CD4-positive, CD25-positive, alpha-beta regulatory T cell (primary cell): Measurements from ENCODE around the gene COL5A2. TPM values are rescaled to one million over a fixed set of nuclear protein-coding genes. Genes with fewer than 3 reads are reported as not detected.

Source experiments
- ATAC-seq, 2 donors: fragments of 150-1000 bp; cut with Tn5 transposase; one replicate each; pipeline ENCODE4 v1.10.0; 2021; ENCODE audit warnings: low read depth in 2 of 2, moderate number of reproducible peaks in 2 of 2, moderate library complexity in 1 of 2
- DNase-seq, 3 donors: peaks; one replicate each; pipeline versions ENCODE4 v3.0.0 to v3.0.0-alpha.2; 2012 to 2022; ENCODE audit warnings: mixed read lengths in 1 of 3
- H3K27ac ChIP-seq: one replicate; pipeline ENCODE4 v1.7.0; 2013; ENCODE audit warnings: mild to moderate bottlenecking, low read length; ENCODE audit not compliant: insufficient read depth, poor library complexity, severe bottlenecking
- H3K27me3 ChIP-seq: one replicate; pipeline ENCODE4 v1.7.0; 2013; ENCODE audit warnings: low read length; ENCODE audit not compliant: control insufficient read depth, insufficient read depth
- H3K36me3 ChIP-seq: one replicate; pipeline ENCODE4 v1.7.0; 2013; ENCODE audit warnings: mild to moderate bottlenecking, low read length, moderate library complexity; ENCODE audit not compliant: control insufficient read depth, insufficient read depth
- H3K4me1 ChIP-seq: 2 replicates; pipeline ENCODE4 v1.7.0; 2013; ENCODE audit warnings: mild to moderate bottlenecking, low read length; ENCODE audit not compliant: insufficient read depth, control insufficient read depth, poor library complexity, severe bottlenecking
- H3K4me3 ChIP-seq: one replicate; pipeline ENCODE4 v1.7.0; 2013; ENCODE audit warnings: low read depth, mild to moderate bottlenecking, low read length, moderate library complexity
- H3K9me3 ChIP-seq, 2 experiments: 1 replicate in 1 of 2; 2 replicates in 1 of 2; pipeline ENCODE4 v1.7.0; 2013; ENCODE audit warnings: low read length in 2 of 2, mild to moderate bottlenecking in 1 of 2, moderate library complexity in 1 of 2; ENCODE audit not compliant: control insufficient read depth in 2 of 2
- H3K27ac Mint-ChIP-seq, 3 donors: one replicate each; pipeline ENCODE4 v1.8.0; 2020 to 2022; ENCODE audit warnings: mild to moderate bottlenecking in 3 of 3, mixed read lengths in 3 of 3, moderate library complexity in 2 of 3
- H3K27me3 Mint-ChIP-seq: one replicate; pipeline ENCODE4 v1.8.0; 2022; ENCODE audit warnings: mild to moderate bottlenecking, mixed read lengths
- H3K36me3 Mint-ChIP-seq: one replicate; pipeline ENCODE4 v1.8.0; 2020; ENCODE audit warnings: mixed read lengths
- H3K4me1 Mint-ChIP-seq, 4 donors: one replicate each; pipeline ENCODE4 v1.8.0; 2020 to 2022; ENCODE audit warnings: mixed read lengths in 4 of 4, mild to moderate bottlenecking in 1 of 4
- H3K4me3 Mint-ChIP-seq, 4 donors: one replicate each; pipeline ENCODE4 v1.8.0; 2020 to 2022; ENCODE audit warnings: mild to moderate bottlenecking in 4 of 4, mixed read lengths in 4 of 4, moderate library complexity in 3 of 4
- H3K9me3 Mint-ChIP-seq, 7 donors: one replicate each; pipeline ENCODE4 v1.8.0; 2020 to 2022; ENCODE audit warnings: mixed read lengths in 7 of 7, mild to moderate bottlenecking in 3 of 7, moderate library complexity in 2 of 7
- polyA plus RNA-seq, 4 donors: library from polyadenylated mRNA; unstranded; fragments of 300-500 nt; fragmentation: Illumina TruSeq; gene quantifications; one replicate each; pipeline ENCODE4 v1.2.3, GENCODE V29; 2021
- total RNA-seq: library from RNA; stranded (reverse); gene quantifications from one replicate; pipeline ENCODE4 v1.2.3, GENCODE V29; 2022

COL5A2 gene
- total and polyA plus RNA-seq, 5 donors from 2014 or later = 0.15 to 0.25 (median 0.22) TPM; not detected in 2

DNA sequence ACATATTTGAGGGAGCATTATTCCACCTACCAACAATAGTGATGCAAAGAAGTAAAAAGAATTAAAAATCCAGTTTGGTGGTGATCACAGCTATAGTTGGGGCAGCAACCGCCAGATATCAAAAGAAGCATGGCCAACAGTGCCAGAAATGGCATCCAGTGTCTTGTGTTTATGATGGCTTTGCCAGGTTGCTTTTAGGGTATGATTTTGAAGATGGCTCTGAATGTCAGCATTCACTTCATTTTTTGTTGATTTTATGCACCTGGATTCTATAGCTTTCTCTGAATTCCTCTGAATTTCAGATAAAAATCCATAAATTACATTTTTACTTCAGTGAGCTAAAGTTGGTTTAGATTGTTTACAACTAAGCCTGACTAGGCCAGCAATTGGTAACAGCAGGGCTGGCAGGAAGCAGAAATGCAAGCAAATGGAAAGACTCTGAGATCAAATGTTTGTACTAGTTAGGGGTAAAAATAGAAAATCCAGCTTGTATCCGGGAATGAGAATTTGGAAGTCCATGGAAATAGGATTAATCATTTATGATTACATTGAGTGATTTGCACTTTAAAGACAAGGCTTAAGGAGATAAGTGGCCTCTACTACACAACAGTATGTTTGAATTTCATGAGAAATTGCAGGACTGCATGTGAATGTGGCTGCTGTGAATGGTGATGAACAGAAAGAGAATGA is 165.0 kb downstream of the COL5A2 start:
- H3K27ac Mint-ChIP-seq = no peak overlapping the region
- H3K9me3 Mint-ChIP-seq = no peaks in the 10 kb centered on the region
- H3K27ac ChIP-seq = no peak overlapping the region
- H3K4me3 Mint-ChIP-seq = no peak overlapping the region
- H3K4me1 ChIP-seq = no peaks in the 10 kb centered on the region
- H3K36me3 ChIP-seq = no peaks in the 10 kb centered on the region
- no peaks in the 10 kb centered on the region for H3K36me3 Mint-ChIP-seq
- no peak for ATAC-seq
- no peaks in the 10 kb centered on the region for H3K4me1 Mint-ChIP-seq
- no peaks in the 10 kb centered on the region for H3K27me3 ChIP-seq
- DNase-seq = no peak
- no peaks in the 10 kb centered on the region for H3K27me3 Mint-ChIP-seq
- H3K9me3 ChIP-seq = no peaks in the 10 kb centered on the region
- H3K4me3 ChIP-seq = no peak overlapping the region

DNA sequence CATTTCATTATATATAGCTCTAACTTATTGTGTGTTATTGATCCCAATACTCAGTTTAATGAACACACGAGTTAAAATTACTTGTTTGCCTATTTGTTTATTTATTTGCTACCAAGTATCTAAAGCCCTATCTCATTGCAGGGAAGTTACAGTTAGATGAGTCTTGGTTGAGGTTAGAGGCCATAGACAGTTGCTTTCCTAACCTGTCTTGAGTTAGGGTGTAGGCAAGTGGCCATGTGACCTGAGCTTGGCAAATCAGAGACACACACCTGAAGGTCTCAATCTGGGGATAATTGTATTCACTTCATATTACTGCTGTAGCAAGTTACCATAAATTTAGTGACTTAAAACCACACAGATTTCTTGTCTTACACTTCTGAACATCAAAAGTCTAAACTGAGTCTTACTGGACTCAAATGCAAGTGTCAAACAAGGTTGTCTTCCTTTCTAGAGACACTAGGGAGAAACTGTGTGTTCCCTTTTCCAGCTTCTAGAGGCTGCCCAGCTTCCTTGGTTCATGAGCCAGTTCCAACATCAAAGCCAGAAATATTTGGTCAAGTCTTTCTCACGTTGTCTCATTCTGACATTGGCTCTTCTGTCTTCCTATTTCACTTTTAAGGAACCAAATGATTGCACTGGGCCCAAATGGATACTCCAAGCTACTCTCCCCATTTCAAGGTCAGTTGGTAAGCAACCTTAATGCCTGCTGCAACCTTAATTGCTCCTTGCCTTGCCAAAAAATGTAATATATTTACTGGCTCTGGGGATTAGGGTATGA is 165.7 kb downstream of the COL5A2 start:
- no peaks in the 10 kb centered on the region for H3K27me3 Mint-ChIP-seq
- DNase-seq = no peak
- no peak overlapping the region for H3K27ac Mint-ChIP-seq
- H3K36me3 Mint-ChIP-seq = no peaks in the 10 kb centered on the region
- Histone ChIP-seq H3K36me3 (no peaks in the 10 kb centered on the region), H3K27ac (no peak overlapping the region), H3K27me3 (no peaks in the 10 kb centered on the region), H3K9me3 (no peaks in the 10 kb centered on the region), H3K4me1 (no peaks in the 10 kb centered on the region), H3K4me3 (no peak overlapping the region)
- H3K4me3 Mint-ChIP-seq = no peak overlapping the region
- H3K4me1 Mint-ChIP-seq = no peaks in the 10 kb centered on the region
- no peak for ATAC-seq
- H3K9me3 Mint-ChIP-seq = no peaks in the 10 kb centered on the region

DNA sequence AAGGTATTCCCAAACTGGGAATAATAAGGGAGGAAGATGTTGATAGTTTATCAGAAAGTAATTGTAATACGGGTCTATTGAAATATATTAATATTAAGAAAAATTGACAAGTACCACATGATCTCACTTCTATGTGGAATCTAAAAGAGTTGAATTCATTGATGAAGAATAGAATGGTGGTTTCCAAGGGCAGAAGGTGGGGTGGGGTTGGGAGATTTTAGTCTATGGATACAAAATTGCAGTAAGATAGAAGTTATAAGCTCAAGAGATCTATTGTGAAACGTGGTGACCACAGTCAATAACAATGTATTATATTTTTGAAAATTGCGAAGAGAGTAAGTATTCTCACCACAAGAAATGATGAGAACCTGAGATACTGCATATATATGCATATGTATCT is 166.5 kb downstream of the COL5A2 start:
- Histone ChIP-seq H3K36me3 (no peaks in the 10 kb centered on the region), H3K9me3 (no peaks in the 10 kb centered on the region), H3K27ac (no peak overlapping the region), H3K4me3 (no peak overlapping the region), H3K27me3 (no peaks in the 10 kb centered on the region), H3K4me1 (no peaks in the 10 kb centered on the region)
- Mint-ChIP-seq H3K27me3 (no peaks in the 10 kb centered on the region), H3K27ac (no peak overlapping the region), H3K4me3 (no peak overlapping the region), H3K9me3 (no peaks in the 10 kb centered on the region), H3K36me3 (no peaks in the 10 kb centered on the region), H3K4me1 (no peaks in the 10 kb centered on the region)
- no peak for ATAC-seq
- DNase-seq = no peak

DNA sequence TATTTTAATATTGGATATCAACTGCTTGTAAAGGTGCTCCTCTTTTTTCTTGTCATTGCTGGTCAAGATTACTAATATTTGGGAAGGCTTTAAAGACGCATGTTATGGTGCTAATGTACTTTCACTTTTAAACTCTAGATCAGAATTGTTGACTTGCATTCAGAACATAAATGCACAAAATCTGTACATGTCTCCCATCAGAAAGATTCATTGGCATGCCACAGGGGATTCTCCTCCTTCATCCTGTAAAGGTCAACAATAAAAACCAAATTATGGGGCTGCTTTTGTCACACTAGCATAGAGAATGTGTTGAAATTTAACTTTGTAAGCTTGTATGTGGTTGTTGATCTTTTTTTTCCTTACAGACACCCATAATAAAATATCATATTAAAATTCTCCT is 167.2 kb downstream of the COL5A2 start:
- no peak overlapping the region for H3K4me3 Mint-ChIP-seq
- H3K27me3 Mint-ChIP-seq = no peaks in the 10 kb centered on the region
- no peaks in the 10 kb centered on the region for H3K9me3 Mint-ChIP-seq
- no peak overlapping the region for H3K27ac Mint-ChIP-seq
- Histone ChIP-seq H3K27ac (no peak overlapping the region), H3K27me3 (no peaks in the 10 kb centered on the region), H3K36me3 (no peaks in the 10 kb centered on the region), H3K4me3 (no peak overlapping the region), H3K9me3 (no peaks in the 10 kb centered on the region), H3K4me1 (no peaks in the 10 kb centered on the region)
- H3K36me3 Mint-ChIP-seq = no peaks in the 10 kb centered on the region
- DNase-seq (no peak), ATAC-seq (no peak)
- H3K4me1 Mint-ChIP-seq = no peaks in the 10 kb centered on the region

DNA sequence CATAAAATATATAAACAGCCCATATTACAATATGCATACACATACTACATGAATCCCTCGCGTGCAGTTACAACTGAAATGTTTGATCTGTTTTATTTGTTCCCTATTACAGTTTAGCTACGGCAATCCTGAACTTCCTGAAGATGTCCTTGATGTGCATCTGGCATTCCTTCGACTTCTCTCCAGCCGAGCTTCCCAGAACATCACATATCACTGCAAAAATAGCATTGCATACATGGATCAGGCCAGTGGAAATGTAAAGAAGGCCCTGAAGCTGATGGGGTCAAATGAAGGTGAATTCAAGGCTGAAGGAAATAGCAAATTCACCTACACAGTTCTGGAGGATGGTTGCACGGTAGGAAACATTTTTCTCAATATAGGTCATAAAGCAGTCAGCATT is 169.0 kb downstream of the COL5A2 start:
- H3K27ac ChIP-seq = no peak overlapping the region
- H3K36me3 Mint-ChIP-seq = no peaks in the 10 kb centered on the region

DNA sequence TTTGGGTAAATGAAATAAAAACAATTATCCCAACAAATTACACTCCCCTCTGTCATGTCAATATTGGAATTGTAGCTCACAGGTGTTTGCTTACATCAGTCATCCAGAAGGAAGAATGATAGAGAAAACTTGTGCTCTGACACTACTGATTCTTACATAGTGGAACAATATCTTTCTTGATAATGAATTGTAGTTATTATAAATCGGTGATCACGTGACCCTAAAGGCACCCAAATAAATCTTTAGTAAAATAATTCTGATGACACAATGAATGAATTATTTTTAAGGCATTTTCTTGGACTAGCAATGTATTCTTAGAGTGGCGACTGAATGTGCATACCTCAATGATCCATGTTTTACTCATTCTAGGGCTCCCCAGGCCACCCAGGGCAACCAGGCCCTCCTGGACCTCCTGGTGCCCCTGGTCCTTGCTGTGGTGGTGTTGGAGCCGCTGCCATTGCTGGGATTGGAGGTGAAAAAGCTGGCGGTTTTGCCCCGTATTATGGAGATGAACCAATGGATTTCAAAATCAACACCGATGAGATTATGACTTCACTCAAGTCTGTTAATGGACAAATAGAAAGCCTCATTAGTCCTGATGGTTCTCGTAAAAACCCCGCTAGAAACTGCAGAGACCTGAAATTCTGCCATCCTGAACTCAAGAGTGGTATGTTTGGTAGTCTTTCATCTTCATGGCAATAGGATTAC is 170.9 kb downstream of the COL5A2 start:
- H3K36me3 ChIP-seq = no peaks in the 10 kb centered on the region
- Mint-ChIP-seq H3K9me3 (no peaks in the 10 kb centered on the region), H3K27me3 (no peaks in the 10 kb centered on the region), H3K4me3 (no peak overlapping the region), H3K27ac (no peak overlapping the region), H3K4me1 (no peaks in the 10 kb centered on the region), H3K36me3 (no peaks in the 10 kb centered on the region)
- H3K4me3 ChIP-seq = no peak overlapping the region
- no peaks in the 10 kb centered on the region for H3K27me3 ChIP-seq
- DNase-seq = no peak
- no peak for ATAC-seq
- H3K4me1 ChIP-seq = no peaks in the 10 kb centered on the region
- no peak overlapping the region for H3K27ac ChIP-seq
- no peaks in the 10 kb centered on the region for H3K9me3 ChIP-seq

More for the DNA sequence above, 169.0 kb downstream of the COL5A2 start:
- Mint-ChIP-seq H3K4me3 (no peak overlapping the region), H3K9me3 (no peaks in the 10 kb centered on the region), H3K27ac (no peak overlapping the region), H3K4me1 (no peaks in the 10 kb centered on the region), H3K27me3 (no peaks in the 10 kb centered on the region)
- H3K4me1 ChIP-seq = no peaks in the 10 kb centered on the region
- no peaks in the 10 kb centered on the region for H3K9me3 ChIP-seq
- ATAC-seq = no peak
- no peaks in the 10 kb centered on the region for H3K27me3 ChIP-seq
- no peak for DNase-seq
- no peak overlapping the region for H3K4me3 ChIP-seq
- H3K36me3 ChIP-seq = no peaks in the 10 kb centered on the region

DNA sequence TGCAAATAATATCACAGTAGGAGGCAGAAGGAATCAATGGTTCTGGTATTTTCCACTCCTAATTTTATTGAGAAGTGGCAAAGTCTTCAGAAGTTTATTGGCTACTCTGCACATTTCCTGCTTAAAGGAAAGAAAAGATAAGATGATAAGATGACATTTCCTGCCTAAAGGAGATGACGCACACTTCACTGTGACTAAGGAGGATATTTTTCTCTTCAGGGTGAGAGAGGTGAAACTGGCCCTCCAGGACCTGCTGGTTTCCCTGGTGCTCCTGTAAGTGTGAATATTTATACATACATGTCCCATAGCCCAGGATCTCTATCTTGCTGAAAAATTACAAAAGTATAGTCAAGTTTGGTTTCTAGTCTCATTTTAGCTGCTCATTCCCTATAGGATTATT is 177.5 kb downstream of the COL5A2 start:
- no peak overlapping the region for H3K4me3 ChIP-seq
- H3K27me3 ChIP-seq = no peaks in the 10 kb centered on the region
- ATAC-seq = no peak

More for the DNA sequence above, 177.5 kb downstream of the COL5A2 start:
- H3K4me3 Mint-ChIP-seq = no peak overlapping the region
- no peak for DNase-seq
- Histone ChIP-seq H3K27ac (no peak overlapping the region), H3K4me1 (no peaks in the 10 kb centered on the region), H3K9me3 (no peaks in the 10 kb centered on the region), H3K36me3 (no peaks in the 10 kb centered on the region)
- H3K36me3 Mint-ChIP-seq = no peaks in the 10 kb centered on the region
- no peaks in the 10 kb centered on the region for H3K27me3 Mint-ChIP-seq
- peaks cover 0 to under 1% (median 0%) of the 10 kb centered on the region in 7 donors for H3K9me3 Mint-ChIP-seq
- no peaks in the 10 kb centered on the region for H3K4me1 Mint-ChIP-seq
- H3K27ac Mint-ChIP-seq = no peak overlapping the region
